ENCODE measurements around the gene PCCA. TPM values are rescaled to one million over a fixed set of nuclear protein-coding genes. Genes with fewer than 3 reads are reported as not detected.

Gene PCCA
- total and polyA plus RNA-seq, 2 donors (not counting 1 experiment from before 2014, with no cell fraction given): 4.8 to 17.4 TPM

DNA sequence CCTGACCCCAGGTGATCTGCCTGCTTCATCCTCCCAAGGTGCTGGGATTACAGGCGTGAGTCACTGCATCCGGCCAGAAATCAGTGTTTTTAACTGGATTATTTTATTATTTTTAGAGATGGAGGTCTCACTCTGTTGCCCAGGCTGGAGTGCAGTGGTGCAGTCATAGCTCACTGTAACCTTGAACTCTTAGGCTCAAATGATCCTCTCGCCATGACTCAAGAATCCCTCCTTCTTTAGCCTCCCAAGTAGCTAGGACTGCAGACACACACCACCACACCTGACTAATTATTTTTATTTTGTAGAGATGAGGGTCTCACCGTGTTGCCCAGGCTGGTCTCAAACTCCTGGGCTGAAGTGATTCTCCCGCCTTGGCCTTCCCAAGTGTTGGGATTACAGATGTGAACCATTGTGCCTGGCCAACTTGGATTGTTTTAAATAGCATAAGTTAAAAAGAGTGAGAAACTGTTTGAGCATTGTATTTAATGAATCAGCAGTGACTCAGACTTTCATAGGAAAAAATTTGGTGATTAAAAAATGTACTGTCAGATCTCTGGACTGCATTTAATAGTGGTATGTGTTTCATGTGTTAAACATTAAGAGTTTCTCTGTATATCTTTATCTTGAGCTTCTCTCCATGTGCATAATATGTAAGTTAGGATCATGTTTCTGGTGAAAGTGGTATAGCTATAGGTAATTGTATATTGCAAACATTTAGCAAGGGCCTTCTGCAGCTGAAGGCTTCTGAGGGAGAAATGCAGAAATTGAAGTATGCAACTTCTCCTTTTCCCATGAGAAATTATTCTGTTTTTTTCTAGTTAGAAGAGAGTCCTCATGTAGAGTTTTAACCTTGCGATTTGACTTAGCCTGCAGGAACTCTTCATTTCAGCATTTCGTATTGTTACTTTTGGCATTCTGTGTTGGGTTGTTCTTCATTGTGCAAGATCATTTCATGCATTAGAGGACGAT, 121.2 kb downstream of the PCCA start:
- no peak overlapping the region for H2AFZ ChIP-seq (ENCODE audit: insufficient read depth, low read depth, low read length, poor library complexity, severe bottlenecking)
- intact Hi-C loops (cut with micrococcal nuclease): no loop called here
- H3K4me3 ChIP-seq (ENCODE audit: control extremely low read depth in 1 of 5, extremely low read depth in 1 of 5, insufficient read depth in 1 of 5, low read depth in 2 of 5, low read length in 4 of 5): no peak overlapping the region
- H3K36me3 ChIP-seq (replicated peaks in 1 of 2; ENCODE audit: control extremely low read depth in 1 of 2, control insufficient read depth in 1 of 2, extremely low read depth in 1 of 2, insufficient read depth in 2 of 2, low read length in 1 of 2): no peaks in the 10 kb centered on the region
- TF ChIP-seq, protein P1, sequence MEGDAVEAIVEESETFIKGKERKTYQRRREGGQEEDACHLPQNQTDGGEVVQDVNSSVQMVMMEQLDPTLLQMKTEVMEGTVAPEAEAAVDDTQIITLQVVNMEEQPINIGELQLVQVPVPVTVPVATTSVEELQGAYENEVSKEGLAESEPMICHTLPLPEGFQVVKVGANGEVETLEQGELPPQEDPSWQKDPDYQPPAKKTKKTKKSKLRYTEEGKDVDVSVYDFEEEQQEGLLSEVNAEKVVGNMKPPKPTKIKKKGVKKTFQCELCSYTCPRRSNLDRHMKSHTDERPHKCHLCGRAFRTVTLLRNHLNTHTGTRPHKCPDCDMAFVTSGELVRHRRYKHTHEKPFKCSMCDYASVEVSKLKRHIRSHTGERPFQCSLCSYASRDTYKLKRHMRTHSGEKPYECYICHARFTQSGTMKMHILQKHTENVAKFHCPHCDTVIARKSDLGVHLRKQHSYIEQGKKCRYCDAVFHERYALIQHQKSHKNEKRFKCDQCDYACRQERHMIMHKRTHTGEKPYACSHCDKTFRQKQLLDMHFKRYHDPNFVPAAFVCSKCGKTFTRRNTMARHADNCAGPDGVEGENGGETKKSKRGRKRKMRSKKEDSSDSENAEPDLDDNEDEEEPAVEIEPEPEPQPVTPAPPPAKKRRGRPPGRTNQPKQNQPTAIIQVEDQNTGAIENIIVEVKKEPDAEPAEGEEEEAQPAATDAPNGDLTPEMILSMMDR (IDR thresholded peaks at IDR 0.05): no peak
- TF ChIP-seq EZH2 (IDR thresholded peaks at IDR 0.05; ENCODE audit: borderline replicate concordance, insufficient read depth, low read depth, low read length, poor library complexity, severe bottlenecking): no peak
- no peaks in the 10 kb centered on the region for H3K27me3 Mint-ChIP-seq
- H4K20me1 ChIP-seq (ENCODE audit: control insufficient read depth, insufficient read depth, low read length, poor library complexity, severe bottlenecking): no peaks in the 10 kb centered on the region
- ChIA-PET POLR2A (no interaction called here), CTCF (interaction anchor here (1.2 kb wide), 1 partner anchor 23 kb away, joined by 3 read pairs; no protein-coding TSS in a partner anchor)
- H3K4me1 ChIP-seq (ENCODE audit: control insufficient read depth in 2 of 2, insufficient read depth in 2 of 2, low read length in 2 of 2): peaks cover 0 to 5% of the 10 kb centered on the region in 2 donors
- H3K9me3 Mint-ChIP-seq (ENCODE audit: insufficient read depth): peaks cover 7% of the 10 kb centered on the region
- peaks cover 19% of the 10 kb centered on the region for H3K4me1 Mint-ChIP-seq
- peaks cover 0 to 3% (median 2%) of the 10 kb centered on the region in 3 donors for H3K9me3 ChIP-seq (ENCODE audit: control extremely low read depth in 1 of 3, control insufficient read depth in 2 of 3, insufficient read depth in 1 of 3, low read length in 2 of 3)
- no peaks in the 10 kb centered on the region for H3K79me2 ChIP-seq (ENCODE audit: control insufficient read depth, insufficient read depth, low read length)
- no peaks in the 10 kb centered on the region for H3K27me3 ChIP-seq (replicated peaks in 1 of 4; ENCODE audit: control extremely low read depth in 1 of 4, control insufficient read depth in 3 of 4, insufficient read depth in 4 of 4, low read length in 3 of 4)
- no peak overlapping the region for H3K4me2 ChIP-seq (replicated peaks; ENCODE audit: low read depth, low read length, poor library complexity, severe bottlenecking)
- no peak overlapping the region for H3K9ac ChIP-seq (ENCODE audit: low read length)
- H3K4me3 Mint-ChIP-seq: no peak overlapping the region
- DNase-seq (no peak), ATAC-seq (ENCODE audit: low read depth) (no peak)
- H3K27ac Mint-ChIP-seq: no peak overlapping the region
- WGBS (ENCODE audit: insufficient coverage): 100% methylated on average over 2 of the region's 8 CpGs
- no peak overlapping the region for H3K27ac ChIP-seq (ENCODE audit: low read length in 2 of 2)
